CD4-positive, alpha-beta T cell treated with Interferon alpha-2 for 1 hour (primary cell): ENCODE measurements around the gene PCDH9.
"Not testable (repeated sequence)": the region's sequence is repeated elsewhere in the genome, so short reads cannot be mapped to it uniquely, and the experiment has no call there.

Source experiments
- DNase-seq, 2 donors: peaks; one replicate each; pipeline ENCODE4 v3.0.0-alpha.2; 2020 to 2022

Gene PCDH9

GRCh38 chr13:66881170-66881569 lies 349.0 kb downstream of the PCDH9 start:
- DNase-seq = not testable (repeated sequence)

- DNase-seq = no peak
These were observed 350.1 kb downstream of the PCDH9 start for GRCh38 chr13:66879988-66880387.

GRCh38 chr13:66875264-66875663 lies 354.9 kb downstream of the PCDH9 start:
- DNase-seq = no peak

- DNase-seq = no peak
These were observed 365.5 kb downstream of the PCDH9 start for GRCh38 chr13:66864627-66865026.

GRCh38 chr13:66860878-66861417 lies 369.2 kb downstream of the PCDH9 start:
- no peak for DNase-seq

GRCh38 chr13:66859934-66860877 lies 369.9 kb downstream of the PCDH9 start:
- DNase-seq = no peak

GRCh38 chr13:66859078-66859477 lies 371.1 kb downstream of the PCDH9 start:
- DNase-seq = no peak

- no peak for DNase-seq
These were observed 372.0 kb downstream of the PCDH9 start for GRCh38 chr13:66858163-66858562.

- no peak for DNase-seq
These were observed 375.0 kb downstream of the PCDH9 start for GRCh38 chr13:66855131-66855530.

- no peak for DNase-seq
These were observed 376.6 kb downstream of the PCDH9 start for GRCh38 chr13:66853564-66853963.

GRCh38 chr13:66849706-66850105 lies 380.4 kb downstream of the PCDH9 start:
- no peak for DNase-seq

GRCh38 chr13:66847541-66847940 lies 382.6 kb downstream of the PCDH9 start:
- DNase-seq = no peak

- no peak for DNase-seq
These were observed 384.7 kb downstream of the PCDH9 start for GRCh38 chr13:66845393-66845792.

- DNase-seq = no peak
These were observed 385.2 kb downstream of the PCDH9 start for GRCh38 chr13:66844933-66845332.

- no peak for DNase-seq
These were observed 387.4 kb downstream of the PCDH9 start for GRCh38 chr13:66842766-66843165.

GRCh38 chr13:66840621-66841020 lies 389.5 kb downstream of the PCDH9 start:
- no peak for DNase-seq

- DNase-seq = no peak
These were observed 392.9 kb downstream of the PCDH9 start for GRCh38 chr13:66837246-66837645.

GRCh38 chr13:66835040-66835628 lies 395.0 kb downstream of the PCDH9 start:
- DNase-seq = no peak

- DNase-seq = no peak
These were observed 399.0 kb downstream of the PCDH9 start for GRCh38 chr13:66830940-66831716.

GRCh38 chr13:66829803-66830202 lies 400.3 kb downstream of the PCDH9 start:
- no peak for DNase-seq

- no peak for DNase-seq
These were observed 403.7 kb downstream of the PCDH9 start for GRCh38 chr13:66826398-66826797.

- DNase-seq = no peak
These were observed 408.6 kb downstream of the PCDH9 start for GRCh38 chr13:66821551-66821950.

- DNase-seq = no peak
These were observed 418.7 kb downstream of the PCDH9 start for GRCh38 chr13:66811455-66811854.
